K562 (cell line): ENCODE measurements around the gene SCN2B. TPM values are rescaled to one million over a fixed set of nuclear protein-coding genes. Genes with fewer than 3 reads are reported as not detected.
A peak's percentile ranks its signal among the peaks of the same experiment; 100 is the strongest.

ENCODE experiments used
- ATAC-seq: fragments of 200-7000 bp; cut with Tn5 transposase; 3 replicates; pipeline ENCODE4 v1.9.1; 2020; ENCODE audit warnings: moderate library complexity
- BruUV-seq: library from RNA; stranded (reverse); fragments of 400-500 nt; replicated peaks from 2 replicates; lab custom pipeline; 2021; lab: Mats Ljungman, UMichigan
- CTCF ChIA-PET: fragments of 300-600 bp; formaldehyde crosslinking; extraction: SDS; loops from one replicate; lab custom pipeline; 2021; ENCODE audit warnings: low intra/inter-chr PET ratio; lab: Yijun Ruan, JAX
- POLR2A ChIA-PET: fragments of 300-600, 350-650 bp; sonication (Branson Sonifier 250); formaldehyde crosslinking; extraction: SDS; loops from one replicate; lab custom pipeline; 2021; ENCODE audit warnings: antibody characterized with exemption, inconsistent platforms; lab: Yijun Ruan, JAX
- DNase-seq, 4 experiments: peaks; one replicate each; pipeline versions ENCODE4 v3.0.0 to v3.0.0-alpha.2; 2011 to 2018; ENCODE audit warnings: low spot score in 3 of 4, mixed read lengths in 3 of 4; ENCODE audit errors: extremely low read depth in 1 of 4
- FAIRE-seq: peaks from 2 replicates; lab custom pipeline; 2011; peaks lifted over from hg19 to GRCh38; lab: Jason Lieb, UNC
- H2AFZ ChIP-seq: 2 replicates; pipeline ENCODE4 v1.6.0; 2011; ENCODE audit warnings: low read depth, low read length, control low read depth, inconsistent platforms
- H3K27ac ChIP-seq: fragments of 200-600 bp; 3 replicates; pipeline ENCODE4 v1.8.0; 2011; ENCODE audit warnings: low read depth, mild to moderate bottlenecking, control low read depth, inconsistent platforms, low read length, moderate library complexity, mixed read lengths; ENCODE audit errors: extremely low read depth
- H3K27me3 ChIP-seq, 2 experiments: fragments of 300-600 bp in 1 of 2; 2 replicates in 1 of 2; 3 replicates in 1 of 2; pipeline versions ENCODE4 v1.6.0 to v1.8.0; 2011; ENCODE audit warnings: inconsistent platforms in 2 of 2, low read length in 2 of 2, mild to moderate bottlenecking in 1 of 2, mixed read lengths in 1 of 2, moderate library complexity in 1 of 2; ENCODE audit not compliant: control insufficient read depth in 2 of 2, insufficient read depth in 2 of 2
- H3K36me3 ChIP-seq: fragments of 300-600 bp; 3 replicates; pipeline ENCODE4 v1.8.0; 2011; ENCODE audit warnings: mild to moderate bottlenecking, low read length, inconsistent platforms; ENCODE audit not compliant: control insufficient read depth, insufficient read depth
- H3K4me1 ChIP-seq, 2 experiments: fragments of 200-600 bp in 1 of 2; replicated peaks in 1 of 2; 2 replicates in 1 of 2; 3 replicates in 1 of 2; pipeline versions ENCODE4 v1.5.1 to v1.8.0; 2011; ENCODE audit warnings: inconsistent platforms in 2 of 2, low read length in 2 of 2, mild to moderate bottlenecking in 1 of 2, mixed read lengths in 1 of 2, moderate library complexity in 1 of 2; ENCODE audit not compliant: control insufficient read depth in 2 of 2, insufficient read depth in 2 of 2
- H3K4me2 ChIP-seq: 2 replicates; pipeline ENCODE4 v1.6.1; 2011; ENCODE audit warnings: low read length, control low read depth, inconsistent platforms, mixed read lengths; ENCODE audit not compliant: insufficient read depth
- H3K4me3 ChIP-seq: fragments of 200-600 bp; sonication (generic), shearing (Covaris generic); 2 replicates; pipeline ENCODE4 v1.5.1; 2016; ENCODE audit warnings: control low read depth, inconsistent platforms
- H3K79me2 ChIP-seq: fragments of 200-600 bp; 3 replicates; pipeline ENCODE4 v1.8.0; 2011; ENCODE audit warnings: low read length, inconsistent platforms; ENCODE audit not compliant: control insufficient read depth, insufficient read depth
- H3K9ac ChIP-seq, 2 experiments: 2 replicates each; pipeline versions ENCODE4 v1.6.0 to v1.6.1; 2011; ENCODE audit warnings: low read depth in 2 of 2, low read length in 2 of 2, control low read depth in 1 of 2, inconsistent platforms in 1 of 2, mild to moderate bottlenecking in 1 of 2, mixed read lengths in 1 of 2; ENCODE audit not compliant: insufficient read depth in 1 of 2
- H3K9me1 ChIP-seq: one replicate; pipeline ENCODE4 v1.6.0; 2011; ENCODE audit warnings: inconsistent platforms, mild to moderate bottlenecking, low read length, moderate library complexity; ENCODE audit not compliant: control insufficient read depth, insufficient read depth
- H3K9me3 ChIP-seq: replicated peaks from 2 replicates; pipeline ENCODE4 v1.5.1; 2011; ENCODE audit warnings: low read depth, low read length, inconsistent platforms; ENCODE audit not compliant: control insufficient read depth, insufficient read depth
- H4K20me1 ChIP-seq: replicated peaks from 2 replicates; pipeline ENCODE4 v1.6.1; 2011; ENCODE audit warnings: low read length, inconsistent platforms, mixed read lengths; ENCODE audit not compliant: control insufficient read depth, insufficient read depth
- MLLT1 ChIP-seq, 2 experiments: fragments of 450-650 bp; IDR thresholded peaks; 2 replicates each; pipeline ENCODE4 v1.6.1; 2016
- ZKSCAN1 ChIP-seq: fragments of 150-350 bp; IDR thresholded peaks from 2 replicates; pipeline ENCODE4 v1.6.1; 2016; ENCODE audit warnings: low read depth, low read length
- WGBS: fragments of 100-300 bp; shearing (Covaris generic); methylation state at CpG from one replicate; pipeline ENCODE4 v1.1.6; 2016; ENCODE audit warnings: low coverage, mixed read lengths; ENCODE audit not compliant: insufficient coverage; ENCODE audit errors: missing lambda C conversion rate; 5-methylcytosine and 5-hydroxymethylcytosine counted together
- in situ Hi-C: fragments of 300-500 bp; cut with MboI; formaldehyde crosslinking; loops from 4 replicates; pipeline ENCODE4 v1.15.0; 2018; ENCODE audit warnings: inconsistent platforms, mixed read lengths
- intact Hi-C: fragments of 100-400 bp; cut with micrococcal nuclease; formaldehyde crosslinking; loops from 2 replicates; pipeline ENCODE4 v1.14.2; 2022
- polyA plus RNA-seq, 8 experiments: library from polyadenylated mRNA; depleted of rRNA in 4 of 8; stranded (reverse) in 5 of 8; unstranded in 3 of 8; fragments of >200 nt; fragmentation: Nextera tagmentation in 2 of 8; fragmentation: Illumina TruSeq in 1 of 8; extraction: Ambion mirVana in 2 of 8; extraction: Trizol in 1 of 8; gene quantifications; 2 replicates each; pipeline versions ENCODE4 v1.2.1 to v1.2.3, GENCODE V29; 2011 to 2014; ENCODE audit warnings: inconsistent platforms in 1 of 8, missing spikeins in 1 of 8
- total RNA-seq, 7 experiments: library from RNA; depleted of rRNA in 6 of 7; stranded (reverse); fragments of >200 nt in 6 of 7; fragmentation: Illumina TruSeq in 2 of 7; extraction: Trizol in 2 of 7; gene quantifications; 2 replicates each; pipeline versions ENCODE4 v1.2.1 to v1.2.3, GENCODE V29; 2011 to 2021; ENCODE audit warnings: low replicate concordance in 1 of 7

SCN2B gene
- total and polyA plus RNA-seq, 9 of the 15 experiments (the other 6 are each of a cell fraction or from before 2014, with no cell fraction given), result not detected

GRCh38 chr11:118169300-118170140 is 6.9 kb downstream of the SCN2B start:
- ChIA-PET CTCF (no interaction called here), POLR2A (interaction anchor here (1.0 to 1.3 kb wide), 3 partner anchors 12 to 35 kb away, joined by 3 to 4 read pairs (median 3); no protein-coding TSS in a partner anchor)
- H3K4me1 ChIP-seq, result peaks cover 0 to 10% of the 10 kb centered on the region in 2 experiments; a peak in 2 of 5 replicates
- H3K27ac ChIP-seq, result no peak overlapping the region
- 1% methylated on average over 7 of the region's 7 CpGs for WGBS
- no peak for DNase-seq
- H4K20me1 ChIP-seq, result peaks cover 22% of the 10 kb centered on the region
- H2AFZ ChIP-seq, result no peak overlapping the region
- no peak for ATAC-seq
- no peak overlapping the region for H3K4me2 ChIP-seq
- no peaks in the 10 kb centered on the region for H3K36me3 ChIP-seq
- intact Hi-C loops (loop anchor here (2.0 to 10.0 kb wide), 2 partner anchors 225 to 351 kb away; no protein-coding TSS in a partner anchor), in situ Hi-C loops (no loop called here)
- no peak for TF ChIP-seq MLLT1 (IDR thresholded peaks at IDR 0.05)
- TF ChIP-seq ZKSCAN1, result peak; percentile 76
- peaks cover 23 to 82% of the 10 kb centered on the region in 2 experiments; a peak in 4 of 5 replicates for H3K27me3 ChIP-seq
- no TSS peak for BruUV-seq
- FAIRE-seq, result no peak
- H3K9me3 ChIP-seq, result no peaks in the 10 kb centered on the region
- no peak overlapping the region for H3K9ac ChIP-seq
- no peaks in the 10 kb centered on the region for H3K79me2 ChIP-seq
- no peaks in the 10 kb centered on the region for H3K9me1 ChIP-seq
- H3K4me3 ChIP-seq, result no peak overlapping the region
